GM12878 (cell line): ENCODE data around the gene RNASEL. TPM values are rescaled to one million over a fixed set of nuclear protein-coding genes. Genes with fewer than 3 reads are reported as not detected.

ENCODE experiments used
- ASH2L ChIP-seq: fragments of 300-600, 200-600 bp; sonication (generic); IDR thresholded peaks from 2 replicates; pipeline ENCODE4 v1.6.1; 2017; ENCODE audit warnings: low read depth, mild to moderate bottlenecking, borderline replicate concordance
- BCL3 ChIP-seq: IDR thresholded peaks from 2 replicates; pipeline ENCODE4 v1.6.1; 2011; ENCODE audit warnings: borderline replicate concordance, low read depth, mild to moderate bottlenecking, moderate library complexity, low read length; ENCODE audit not compliant: insufficient read depth, poor library complexity, severe bottlenecking
- CREB1 ChIP-seq: IDR thresholded peaks from 2 replicates; pipeline ENCODE4 v1.6.1; 2012; ENCODE audit warnings: low read depth, mild to moderate bottlenecking, inconsistent platforms
- EP300 ChIP-seq, 2 experiments: fragments of 150-350 bp in 1 of 2; IDR thresholded peaks; 2 replicates each; pipeline ENCODE4 v1.6.1; 2011 to 2012; ENCODE audit warnings: low read depth in 2 of 2, low read length in 2 of 2, borderline replicate concordance in 1 of 2, improper control_type of control experiment in 1 of 2, inconsistent platforms in 1 of 2; ENCODE audit not compliant: control insufficient read depth in 1 of 2
- IRF4 ChIP-seq: IDR thresholded peaks from 2 replicates; pipeline ENCODE4 v1.6.1; 2011; ENCODE audit warnings: low read depth, low read length
- IRF5 ChIP-seq: fragments of 450-650 bp; IDR thresholded peaks from 2 replicates; pipeline ENCODE4 v1.6.1; 2017; ENCODE audit warnings: borderline replicate concordance
- NR2F1 ChIP-seq: fragments of 450-650 bp; conservative IDR thresholded peaks from 2 replicates; pipeline ENCODE4 v1.6.1; 2017; ENCODE audit warnings: mild to moderate bottlenecking
- NRF1 ChIP-seq: conservative IDR thresholded peaks from 2 replicates; pipeline ENCODE4 v1.6.1; 2011; ENCODE audit warnings: mild to moderate bottlenecking, low read depth, low read length, improper control_type of control experiment
- SKIL ChIP-seq: fragments of 450-650 bp; IDR thresholded peaks from 2 replicates; pipeline ENCODE4 v1.6.1; 2017; ENCODE audit warnings: mild to moderate bottlenecking, low read depth, inconsistent platforms; ENCODE audit not compliant: poor library complexity, severe bottlenecking
- SRF ChIP-seq, 2 experiments: IDR thresholded peaks; 2 replicates each; pipeline ENCODE4 v1.6.1; 2011; ENCODE audit warnings: low read depth in 2 of 2, low read length in 2 of 2, mild to moderate bottlenecking in 1 of 2, moderate library complexity in 1 of 2
- polyA plus RNA-seq, 11 experiments: library from polyadenylated mRNA; depleted of rRNA in 4 of 11; unstranded in 6 of 11; stranded (reverse) in 5 of 11; fragments of >200 nt; fragmentation: Nextera tagmentation in 4 of 11; fragmentation: Illumina TruSeq in 1 of 11; extraction: Ambion mirVana in 4 of 11; extraction: Trizol in 1 of 11; gene quantifications; 1 replicate in 1 of 11; 2 replicates in 10 of 11; pipeline versions ENCODE4 v1.2.1 to v1.2.3, GENCODE V29; 2011 to 2016; ENCODE audit warnings: inconsistent platforms in 2 of 11, missing spikeins in 2 of 11, low read depth in 1 of 11
- total RNA-seq, 4 experiments: library from RNA; depleted of rRNA in 3 of 4; stranded (reverse); fragments of >200 nt in 3 of 4; fragmentation: Illumina TruSeq in 1 of 4; extraction: Trizol in 1 of 4; gene quantifications; 2 replicates each; pipeline versions ENCODE4 v1.2.1 to v1.2.3, GENCODE V29; 2013 to 2021
- TF ChIP-seq, protein P1 (sequence below): fragments of 450-650 bp; IDR thresholded peaks from 2 replicates; pipeline ENCODE4 v1.6.1; 2014; ENCODE audit warnings: mild to moderate bottlenecking
- TF ChIP-seq, protein P2 (sequence below): fragments of 450-650 bp; formaldehyde crosslinking; IDR thresholded peaks from 2 replicates; pipeline ENCODE4 v1.5.0; 2022; ENCODE audit warnings: mild to moderate bottlenecking, missing genetic modification characterization
- TF ChIP-seq, protein P3 (sequence below), 3 experiments: IDR thresholded peaks in 2 of 3; conservative IDR thresholded peaks in 1 of 3; 2 replicates each; pipeline ENCODE4 v1.5.1; 2011; ENCODE audit warnings: low read depth in 3 of 3, low read length in 3 of 3, mild to moderate bottlenecking in 3 of 3, control low read depth in 2 of 3, moderate library complexity in 2 of 3, inconsistent platforms in 1 of 3, mixed read lengths in 1 of 3; ENCODE audit not compliant: control insufficient read depth in 2 of 3, insufficient read depth in 1 of 3; ENCODE audit errors: extremely low read depth in 1 of 3

The RNASEL gene
- total and polyA plus RNA-seq, 10 of the 15 experiments (the other 5 are each of a cell fraction or from before 2014, with no cell fraction given) = 3.0 to 10.8 (median 5.0) TPM

GRCh38 chr1:182611326-182611725 lies 22.3 kb upstream of the RNASEL start (continued):
- TF ChIP-seq, protein P1, sequence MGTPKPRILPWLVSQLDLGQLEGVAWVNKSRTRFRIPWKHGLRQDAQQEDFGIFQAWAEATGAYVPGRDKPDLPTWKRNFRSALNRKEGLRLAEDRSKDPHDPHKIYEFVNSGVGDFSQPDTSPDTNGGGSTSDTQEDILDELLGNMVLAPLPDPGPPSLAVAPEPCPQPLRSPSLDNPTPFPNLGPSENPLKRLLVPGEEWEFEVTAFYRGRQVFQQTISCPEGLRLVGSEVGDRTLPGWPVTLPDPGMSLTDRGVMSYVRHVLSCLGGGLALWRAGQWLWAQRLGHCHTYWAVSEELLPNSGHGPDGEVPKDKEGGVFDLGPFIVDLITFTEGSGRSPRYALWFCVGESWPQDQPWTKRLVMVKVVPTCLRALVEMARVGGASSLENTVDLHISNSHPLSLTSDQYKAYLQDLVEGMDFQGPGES = no peak
- TF ChIP-seq NRF1 = no peak
- TF ChIP-seq CREB1 = no peak
- TF ChIP-seq, protein P2, sequence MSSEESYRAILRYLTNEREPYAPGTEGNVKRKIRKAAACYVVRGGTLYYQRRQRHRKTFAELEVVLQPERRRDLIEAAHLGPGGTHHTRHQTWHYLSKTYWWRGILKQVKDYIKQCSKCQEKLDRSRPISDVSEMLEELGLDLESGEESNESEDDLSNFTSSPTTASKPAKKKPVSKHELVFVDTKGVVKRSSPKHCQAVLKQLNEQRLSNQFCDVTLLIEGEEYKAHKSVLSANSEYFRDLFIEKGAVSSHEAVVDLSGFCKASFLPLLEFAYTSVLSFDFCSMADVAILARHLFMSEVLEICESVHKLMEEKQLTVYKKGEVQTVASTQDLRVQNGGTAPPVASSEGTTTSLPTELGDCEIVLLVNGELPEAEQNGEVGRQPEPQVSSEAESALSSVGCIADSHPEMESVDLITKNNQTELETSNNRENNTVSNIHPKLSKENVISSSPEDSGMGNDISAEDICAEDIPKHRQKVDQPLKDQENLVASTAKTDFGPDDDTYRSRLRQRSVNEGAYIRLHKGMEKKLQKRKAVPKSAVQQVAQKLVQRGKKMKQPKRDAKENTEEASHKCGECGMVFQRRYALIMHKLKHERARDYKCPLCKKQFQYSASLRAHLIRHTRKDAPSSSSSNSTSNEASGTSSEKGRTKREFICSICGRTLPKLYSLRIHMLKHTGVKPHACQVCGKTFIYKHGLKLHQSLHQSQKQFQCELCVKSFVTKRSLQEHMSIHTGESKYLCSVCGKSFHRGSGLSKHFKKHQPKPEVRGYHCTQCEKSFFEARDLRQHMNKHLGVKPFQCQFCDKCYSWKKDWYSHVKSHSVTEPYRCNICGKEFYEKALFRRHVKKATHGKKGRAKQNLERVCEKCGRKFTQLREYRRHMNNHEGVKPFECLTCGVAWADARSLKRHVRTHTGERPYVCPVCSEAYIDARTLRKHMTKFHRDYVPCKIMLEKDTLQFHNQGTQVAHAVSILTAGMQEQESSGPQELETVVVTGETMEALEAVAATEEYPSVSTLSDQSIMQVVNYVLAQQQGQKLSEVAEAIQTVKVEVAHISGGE (CRISPR knock-in tag) = no peak
- TF ChIP-seq BCL3 = peak; percentile 63
- no peak for TF ChIP-seq ASH2L
- TF ChIP-seq NR2F1 = peak; percentile 58
- TF ChIP-seq EP300 (IDR thresholded peaks at IDR 0.05; ENCODE audit: borderline replicate concordance in 1 of 2, control insufficient read depth in 1 of 2, low read depth in 2 of 2, low read length in 2 of 2) = peak; percentile 51 to 71; a peak in 2 of 4 replicates
- TF ChIP-seq IRF5 = no peak
- peak; percentile 62; the same call in 1 of the 2 replicates for TF ChIP-seq IRF4
- no peak for TF ChIP-seq SRF (IDR thresholded peaks at IDR 0.05; ENCODE audit: low read depth in 2 of 2, low read length in 2 of 2)
- peak; percentile 75 for TF ChIP-seq SKIL
- TF ChIP-seq, protein P3, sequence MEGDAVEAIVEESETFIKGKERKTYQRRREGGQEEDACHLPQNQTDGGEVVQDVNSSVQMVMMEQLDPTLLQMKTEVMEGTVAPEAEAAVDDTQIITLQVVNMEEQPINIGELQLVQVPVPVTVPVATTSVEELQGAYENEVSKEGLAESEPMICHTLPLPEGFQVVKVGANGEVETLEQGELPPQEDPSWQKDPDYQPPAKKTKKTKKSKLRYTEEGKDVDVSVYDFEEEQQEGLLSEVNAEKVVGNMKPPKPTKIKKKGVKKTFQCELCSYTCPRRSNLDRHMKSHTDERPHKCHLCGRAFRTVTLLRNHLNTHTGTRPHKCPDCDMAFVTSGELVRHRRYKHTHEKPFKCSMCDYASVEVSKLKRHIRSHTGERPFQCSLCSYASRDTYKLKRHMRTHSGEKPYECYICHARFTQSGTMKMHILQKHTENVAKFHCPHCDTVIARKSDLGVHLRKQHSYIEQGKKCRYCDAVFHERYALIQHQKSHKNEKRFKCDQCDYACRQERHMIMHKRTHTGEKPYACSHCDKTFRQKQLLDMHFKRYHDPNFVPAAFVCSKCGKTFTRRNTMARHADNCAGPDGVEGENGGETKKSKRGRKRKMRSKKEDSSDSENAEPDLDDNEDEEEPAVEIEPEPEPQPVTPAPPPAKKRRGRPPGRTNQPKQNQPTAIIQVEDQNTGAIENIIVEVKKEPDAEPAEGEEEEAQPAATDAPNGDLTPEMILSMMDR (IDR thresholded peaks at IDR 0.05 in 2 of 3, conservative IDR thresholded peaks at IDR 0.05 in 1 of 3; ENCODE audit: control insufficient read depth in 2 of 3, extremely low read depth in 1 of 3, insufficient read depth in 1 of 3, low read depth in 3 of 3, low read length in 3 of 3) = no peak
